ENCODE results near the gene CUX1.
"Not testable (repeated sequence)": the region's sequence is repeated elsewhere in the genome, so short reads cannot be mapped to it uniquely, and the experiment has no call there.

The CUX1 gene

DNA sequence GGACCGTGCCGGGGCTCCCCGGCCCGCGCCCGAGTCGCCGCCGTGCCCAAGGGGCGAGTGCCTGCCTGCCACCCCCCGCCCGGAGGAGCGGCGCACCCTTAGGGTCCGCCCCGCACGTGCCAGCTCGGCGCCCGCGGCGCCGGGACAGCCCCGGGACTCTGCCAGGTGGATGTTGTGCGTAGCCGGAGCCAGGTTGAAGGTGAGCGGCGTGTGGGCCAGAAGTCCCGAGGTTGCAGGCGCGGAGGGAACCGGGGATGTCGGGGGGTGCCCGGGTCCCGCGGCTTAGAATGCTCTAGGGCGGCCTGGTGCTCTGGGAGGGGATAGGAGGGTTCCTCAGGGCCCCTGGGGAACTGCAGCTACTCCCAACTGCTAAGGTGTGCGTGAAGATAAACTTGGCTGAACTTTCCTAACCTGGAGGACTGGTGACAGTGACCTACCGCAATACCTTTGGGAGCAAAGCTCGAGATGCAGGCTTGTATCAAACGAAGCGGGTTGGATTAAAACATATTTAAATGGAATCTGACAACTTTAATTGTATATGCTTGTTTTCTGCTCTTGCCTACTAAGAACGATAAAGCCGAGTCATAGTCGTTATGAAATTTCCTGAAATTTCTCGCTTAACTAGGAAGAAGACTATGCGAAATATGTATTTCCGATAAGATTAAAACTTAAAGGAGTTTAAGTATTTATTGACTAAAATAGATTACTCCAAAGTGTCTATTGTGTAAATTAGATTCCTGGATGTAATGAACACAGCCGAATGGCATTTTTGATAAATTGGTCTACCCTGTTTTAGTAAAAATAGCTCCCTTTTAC lies at the start of gene CUX1:
Gene CUX1, plus strand, starts transcription at position 156 of the 816 bp plus-strand sequence. Its CDS starts 14 bp downstream, at position 170.
- DNase-seq = peak; percentile 40 to 65

DNA sequence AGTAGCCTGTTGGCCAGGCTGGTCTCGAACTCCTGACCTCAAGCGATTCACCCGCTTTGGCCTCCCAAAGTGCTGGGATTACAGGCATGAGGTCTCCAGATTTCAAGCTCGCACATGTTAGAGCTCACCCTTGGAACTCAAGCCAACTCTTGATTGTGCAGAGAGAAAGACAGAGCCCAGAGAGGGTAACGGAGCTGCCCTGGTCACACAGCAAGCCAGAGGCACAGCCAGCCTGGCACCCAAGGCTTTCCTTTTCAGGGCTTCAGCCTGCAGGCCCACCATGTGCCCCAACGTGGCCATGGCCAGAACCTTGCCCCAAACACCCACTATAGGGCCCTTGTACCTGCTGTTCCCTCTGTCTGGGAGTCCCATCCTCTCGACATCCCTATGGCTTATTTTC lies 49.1 kb upstream of the CUX1 start:
- DNase-seq = no peak

DNA sequence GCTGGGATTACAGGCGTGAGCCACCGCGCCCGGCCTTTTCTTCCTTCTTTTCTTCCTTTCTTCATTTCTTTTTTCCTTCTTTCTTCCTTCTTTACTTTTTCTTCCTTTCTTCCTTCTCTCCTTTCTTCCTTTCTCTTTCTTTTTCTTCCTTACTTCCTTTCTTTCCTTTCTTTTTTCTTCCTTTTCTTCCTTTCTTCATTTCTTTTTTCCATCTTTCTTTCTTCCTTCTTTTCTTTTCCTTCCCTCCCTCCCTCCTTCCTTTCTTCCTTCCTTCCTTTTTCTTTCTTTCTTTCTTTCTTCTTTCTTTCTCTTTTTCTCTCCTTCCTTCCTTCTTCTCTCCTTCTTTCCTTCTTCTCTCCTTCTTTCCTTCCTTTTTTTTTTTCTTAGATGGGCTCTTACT lies 47.0 kb upstream of the CUX1 start:
- no peak for DNase-seq

DNA sequence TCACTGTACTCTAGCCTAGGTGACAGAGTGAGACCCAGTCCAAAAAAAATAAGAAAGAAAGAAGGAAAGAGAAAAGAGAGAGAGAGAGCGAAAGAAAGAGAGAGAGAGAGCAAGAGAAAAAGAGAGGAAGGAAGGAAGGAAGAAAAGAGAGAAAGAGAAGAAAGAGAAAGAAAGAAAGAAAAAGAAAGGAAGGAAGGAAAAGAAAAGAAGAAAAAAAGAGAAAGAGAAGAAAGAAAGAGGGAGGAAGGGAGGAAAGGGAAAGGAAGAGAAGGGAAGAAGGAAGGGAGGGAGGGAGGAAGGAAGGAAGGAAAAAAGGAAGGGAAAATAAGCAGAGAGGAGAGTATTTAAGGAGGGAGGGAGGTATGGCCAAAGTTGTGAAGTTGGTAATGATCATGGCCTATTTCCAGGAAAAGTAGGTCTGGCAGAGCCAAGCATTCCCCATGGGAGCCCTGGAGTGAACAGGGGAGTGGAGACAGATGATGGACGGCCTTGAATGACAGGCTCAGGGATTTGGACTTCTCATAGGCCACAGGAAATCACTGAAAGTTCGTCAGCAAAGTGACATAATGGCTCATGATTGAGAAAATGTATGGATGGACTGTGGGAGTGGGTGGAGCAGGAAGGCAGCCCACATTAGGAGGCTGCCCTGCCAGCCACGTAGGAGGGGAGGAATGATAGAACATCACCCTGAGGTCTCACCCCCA lies 44.8 kb upstream of the CUX1 start:
- DNase-seq = peak; percentile 44 to 56

GRCh38 chr7:101775181-101775580 lies 42.2 kb upstream of the CUX1 start:
- no peak for DNase-seq

DNA sequence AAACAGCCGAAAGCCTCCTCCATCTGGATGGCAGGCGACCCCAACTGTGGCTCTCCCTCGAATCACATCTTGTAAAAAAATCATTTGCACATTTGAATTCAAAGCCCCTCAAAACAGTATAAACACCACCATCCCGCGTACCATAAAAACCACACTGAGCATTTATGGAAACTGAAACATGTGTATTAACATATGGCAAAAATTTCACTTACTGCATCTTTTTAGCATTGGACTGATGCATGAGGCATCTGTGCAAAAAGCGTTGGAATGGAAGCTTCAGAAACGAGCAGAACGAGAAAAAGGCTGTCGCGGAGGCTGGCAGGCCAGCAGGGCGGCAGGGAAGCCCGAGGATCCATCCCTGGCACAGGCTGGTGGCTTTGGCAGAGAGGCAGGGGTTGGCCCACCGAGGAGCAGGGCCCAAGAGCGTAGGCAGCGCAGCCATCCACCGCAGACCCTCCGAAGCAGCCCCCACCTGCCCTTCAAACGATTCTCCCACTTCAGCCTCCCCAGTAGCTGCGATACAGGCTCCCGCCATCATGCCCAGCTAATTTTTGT lies 39.3 kb upstream of the CUX1 start:
- DNase-seq = no peak

DNA sequence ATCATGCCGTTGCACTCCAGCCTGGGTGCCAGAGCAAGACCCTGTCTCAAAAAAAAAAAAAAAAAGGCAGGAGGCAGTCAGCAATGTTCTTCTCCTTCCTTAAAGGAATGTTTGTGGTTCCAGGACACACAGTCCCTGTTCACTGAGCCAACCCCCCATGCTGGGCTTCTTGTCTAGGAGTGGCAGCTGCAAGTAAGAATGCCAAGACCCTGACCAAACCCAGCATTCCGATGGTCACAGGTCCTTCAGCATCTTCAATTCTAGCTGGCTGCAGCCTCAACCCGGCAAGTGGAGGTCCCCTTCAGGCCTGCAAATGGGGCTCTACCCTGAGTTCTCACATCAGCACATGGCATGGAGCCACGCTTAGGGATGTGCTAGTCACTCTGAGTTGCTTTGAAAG lies 38.2 kb upstream of the CUX1 start:
- DNase-seq = no peak

- DNase-seq = no peak
Measured at GRCh38 chr7:101780281-101780680, 37.1 kb upstream of the CUX1 start.

GRCh38 chr7:101781439-101781838 lies 36.0 kb upstream of the CUX1 start:
- no peak for DNase-seq

DNA sequence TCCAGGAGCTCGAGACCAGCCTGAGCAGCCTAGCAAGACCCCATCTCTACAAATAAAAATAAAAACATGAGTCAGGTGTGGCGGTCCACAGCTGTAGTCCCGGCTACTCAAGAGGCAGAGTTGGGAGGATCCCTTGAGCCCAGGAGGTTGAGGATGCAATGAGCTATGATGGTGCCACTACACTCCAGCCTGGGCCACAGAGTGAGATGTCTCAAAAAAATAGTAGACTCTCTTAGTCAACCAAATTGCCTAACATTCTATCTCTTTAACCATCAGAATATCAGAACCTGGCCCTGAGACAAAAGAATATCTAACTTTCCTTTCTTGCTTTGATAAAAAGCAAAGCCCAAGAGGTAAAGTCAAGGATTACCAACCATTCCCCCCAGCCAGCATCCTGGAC lies 35.0 kb upstream of the CUX1 start:
- no peak for DNase-seq

DNA sequence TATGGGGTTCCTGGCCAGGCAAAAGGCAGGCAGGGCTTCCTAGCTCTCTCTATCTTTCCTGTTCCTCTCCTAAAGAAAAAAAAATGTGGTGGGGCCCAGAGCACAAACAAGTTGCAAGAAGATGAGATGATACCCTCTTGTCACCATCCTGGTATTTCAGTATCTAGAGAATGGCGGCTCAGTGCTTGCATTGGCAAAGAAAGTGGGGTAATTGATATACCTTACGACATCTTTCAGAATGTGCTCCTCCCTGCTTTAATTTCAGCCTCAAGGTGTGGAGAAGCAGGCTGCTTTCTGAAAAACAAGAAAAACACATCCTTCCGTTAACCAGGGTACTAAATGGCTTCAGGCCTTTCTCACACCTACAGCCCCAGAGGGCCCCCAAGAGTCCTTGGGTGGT lies 34.5 kb upstream of the CUX1 start:
- no peak for DNase-seq

GRCh38 chr7:101783381-101784181 lies 33.8 kb upstream of the CUX1 start:
- DNase-seq = no peak

DNA sequence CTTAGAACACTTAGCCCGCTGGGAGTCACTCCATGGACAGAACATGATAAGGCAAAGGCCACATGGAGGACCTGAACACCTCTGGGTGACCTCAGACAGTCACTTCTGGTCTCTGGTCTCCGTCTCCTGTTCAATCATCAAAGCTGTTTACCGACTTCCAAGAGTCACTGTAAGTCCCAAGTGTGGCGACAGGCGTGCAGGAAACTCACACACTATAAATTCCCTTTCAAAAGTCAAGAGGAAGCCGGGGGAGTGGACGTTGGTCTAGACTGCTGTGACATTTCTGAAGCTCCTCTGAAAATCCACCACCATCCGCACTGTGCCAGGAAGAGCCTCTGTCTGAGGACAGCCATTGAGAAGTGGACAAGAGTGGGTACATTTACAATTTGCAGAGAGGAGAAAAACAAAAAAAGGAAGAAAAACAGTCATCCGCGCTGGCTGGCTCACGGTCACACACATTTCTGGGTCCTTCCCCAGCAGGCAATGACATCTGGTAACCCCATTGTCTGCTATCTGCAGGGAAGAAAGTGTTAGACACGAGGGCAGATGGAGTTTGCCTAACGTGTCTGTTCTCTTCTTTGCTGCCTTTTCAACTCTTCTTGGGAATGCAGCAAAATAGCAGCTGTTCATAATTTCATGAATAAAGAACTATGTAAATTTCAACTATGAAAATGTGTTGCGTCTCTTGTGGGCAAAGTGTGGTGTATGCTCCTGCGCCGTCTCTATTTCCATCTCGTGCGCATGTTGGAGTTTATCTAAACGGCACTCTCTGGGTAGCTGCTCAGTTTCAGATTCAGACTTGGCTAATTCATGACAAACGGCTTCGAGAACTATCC lies 32.9 kb upstream of the CUX1 start:
- DNase-seq = peak; percentile 70 to 83

DNA sequence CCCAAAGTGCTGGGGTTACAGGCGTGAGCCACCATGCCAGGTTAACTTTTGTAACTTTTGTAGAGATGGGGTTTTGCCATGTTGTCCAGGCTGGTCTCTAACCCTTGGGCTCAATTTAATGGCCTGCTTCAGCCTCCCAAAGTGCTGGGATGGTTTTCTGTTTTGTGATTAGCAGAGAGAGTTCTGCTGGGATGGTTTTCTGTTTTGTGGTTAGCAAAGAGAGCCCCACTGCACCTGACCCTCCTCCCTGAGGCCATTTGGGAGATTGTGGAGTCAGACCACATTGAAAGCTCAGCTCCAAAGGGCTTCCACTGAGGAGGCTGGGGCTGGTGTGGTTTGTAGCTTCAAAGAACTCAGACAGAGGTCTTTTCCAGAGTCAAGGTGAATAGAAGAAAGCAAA lies 29.6 kb upstream of the CUX1 start:
- DNase-seq = no peak

DNA sequence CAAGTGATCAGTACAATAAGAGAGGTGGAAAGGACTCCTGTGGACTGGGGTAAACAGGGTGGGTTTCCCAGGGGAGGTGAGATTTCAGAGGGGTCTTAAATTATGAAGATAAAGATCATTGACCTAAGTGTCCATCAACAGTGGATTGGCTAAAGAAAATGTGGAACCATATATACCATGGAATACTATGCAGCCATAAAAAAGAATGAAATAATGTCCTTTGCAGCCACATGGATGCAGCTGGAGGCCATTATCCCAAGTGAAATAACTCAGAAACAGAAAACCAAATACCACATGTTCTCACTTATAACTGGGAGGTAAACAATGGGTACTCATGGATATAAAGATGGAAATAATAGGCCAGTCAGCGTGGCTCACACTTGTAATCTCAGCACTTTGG lies 28.9 kb upstream of the CUX1 start:
- no peak for DNase-seq

- no peak for DNase-seq
Measured at GRCh38 chr7:101790566-101791293, 26.7 kb upstream of the CUX1 start.

DNA sequence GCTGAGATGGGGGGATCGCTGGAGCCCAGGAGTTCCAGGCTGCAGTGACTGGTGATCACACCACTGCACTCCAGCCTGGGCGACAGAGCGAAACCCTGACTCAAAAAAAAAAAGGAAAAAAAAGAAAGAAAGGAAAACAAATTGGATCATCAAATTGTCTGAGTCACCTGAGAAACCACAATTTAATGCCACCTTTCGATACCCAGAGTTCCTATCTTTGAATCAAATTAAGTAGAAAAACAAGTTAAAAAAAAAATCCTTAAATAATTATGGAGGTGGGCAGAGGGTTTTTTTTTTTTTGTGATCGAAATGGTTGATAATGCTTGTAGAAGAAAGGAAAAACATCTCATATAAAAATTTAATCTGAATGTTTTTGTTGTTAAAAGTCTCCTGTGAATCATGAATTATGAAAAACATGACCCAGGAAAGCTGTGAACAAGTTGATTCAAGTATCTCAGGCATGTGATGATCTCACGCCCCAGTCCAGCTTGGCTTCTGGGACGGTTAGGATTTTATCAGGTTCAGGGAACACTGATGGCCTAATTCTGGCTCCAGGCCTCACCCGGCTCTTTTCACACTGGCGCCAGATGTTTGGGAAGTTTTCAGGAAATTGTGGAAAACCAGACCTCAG lies 25.3 kb upstream of the CUX1 start:
- DNase-seq = no peak

DNA sequence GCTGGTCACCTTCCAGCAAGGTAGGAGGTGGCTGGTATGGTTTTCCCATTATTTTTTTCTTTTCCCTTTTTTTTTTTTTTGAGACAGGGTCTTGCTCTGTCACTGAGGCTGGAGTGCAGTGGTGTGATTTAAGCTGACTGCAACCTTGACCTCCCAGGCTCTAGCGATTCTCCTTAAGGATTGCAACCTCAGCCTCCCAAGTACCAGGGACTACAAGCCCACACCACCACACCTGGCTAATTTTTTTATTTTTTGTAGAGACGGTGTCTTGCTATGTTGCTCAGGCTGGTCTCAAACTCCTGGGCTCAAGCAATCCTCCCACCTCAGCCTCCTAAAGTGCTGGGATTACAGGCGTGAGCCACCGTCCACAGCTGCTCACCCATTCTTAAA lies 24.7 kb upstream of the CUX1 start:
- DNase-seq = not testable (repeated sequence)

- no peak for DNase-seq
Measured at GRCh38 chr7:101795461-101795860, 22.0 kb upstream of the CUX1 start.

- DNase-seq = not testable (repeated sequence)
Measured at GRCh38 chr7:101798173-101798572, 19.3 kb upstream of the CUX1 start.
